B cell (primary cell): ENCODE results near the gene TTC23. TPM values are rescaled to one million over a fixed set of nuclear protein-coding genes. Genes with fewer than 3 reads are reported as not detected.

Experiments
- ATAC-seq: fragments of 200-7000 bp; cut with Tn5 transposase; one replicate; pipeline ENCODE4 v1.10.0; 2021; ENCODE audit warnings: low read depth, mild to moderate bottlenecking, moderate number of reproducible peaks, moderate library complexity
- CTCF ChIA-PET: fragments of 350-600 bp; sonication (Branson Sonifier 250); formaldehyde crosslinking; loops from one replicate; lab custom pipeline; 2021; ENCODE audit warnings: antibody characterized with exemption, inconsistent platforms; lab: Charles Lee
- POLR2A ChIA-PET: fragments of 350-600 bp; sonication (Branson Sonifier 250); formaldehyde crosslinking; loops from one replicate; lab custom pipeline; 2021; ENCODE audit warnings: antibody characterized with exemption; lab: Charles Lee
- DNase-seq: peaks from one replicate; pipeline ENCODE4 v3.0.0; 2013
- H2AFZ ChIP-seq: 2 replicates; pipeline ENCODE4 v1.6.1; 2012; ENCODE audit warnings: mild to moderate bottlenecking, low read depth, low read length; ENCODE audit not compliant: insufficient read depth, poor library complexity, severe bottlenecking
- H3K27ac ChIP-seq, 2 donors: 1 replicate in 1 of 2; 2 replicates in 1 of 2; pipeline ENCODE4 v1.5.1; 2012 to 2013; ENCODE audit warnings: low read length in 2 of 2, mild to moderate bottlenecking in 2 of 2, moderate library complexity in 1 of 2
- H3K27me3 ChIP-seq, 4 experiments: fragments of 200-600 bp in 1 of 4; sonication (generic) in 1 of 4; replicated peaks in 1 of 4; 1 replicate in 2 of 4; 2 replicates in 2 of 4; pipeline versions ENCODE4 v1.6.1 to v1.7.0; 2013 to 2016; ENCODE audit warnings: low read length in 3 of 4, mild to moderate bottlenecking in 2 of 4, mixed read lengths in 1 of 4, moderate library complexity in 1 of 4; ENCODE audit not compliant: insufficient read depth in 4 of 4, control insufficient read depth in 3 of 4; ENCODE audit errors: control extremely low read depth in 1 of 4
- H3K36me3 ChIP-seq, 2 experiments: replicated peaks in 1 of 2; 1 replicate in 1 of 2; 2 replicates in 1 of 2; pipeline versions ENCODE4 v1.6.1 to v1.7.1; 2013; ENCODE audit warnings: low read length in 1 of 2; ENCODE audit not compliant: insufficient read depth in 2 of 2, control insufficient read depth in 1 of 2; ENCODE audit errors: control extremely low read depth in 1 of 2, extremely low read depth in 1 of 2
- H3K4me1 ChIP-seq, 2 donors: fragments of 200-600 bp in 1 of 2; sonication (generic) in 1 of 2; 1 replicate in 1 of 2; 2 replicates in 1 of 2; pipeline versions ENCODE4 v1.5.1 to v1.6.1; 2013 to 2017; ENCODE audit warnings: low read length in 2 of 2; ENCODE audit not compliant: control insufficient read depth in 2 of 2, insufficient read depth in 2 of 2
- H3K4me2 ChIP-seq: replicated peaks from 2 replicates; pipeline ENCODE3; 2012; ENCODE audit warnings: mild to moderate bottlenecking, low read depth, low read length; ENCODE audit not compliant: poor library complexity, severe bottlenecking
- H3K4me3 ChIP-seq, 5 experiments: fragments of 200-600 bp in 1 of 5; sonication (generic) in 1 of 5; 1 replicate in 3 of 5; 2 replicates in 2 of 5; pipeline versions ENCODE4 v1.5.1 to v1.7.0; 2011 to 2016; ENCODE audit warnings: low read length in 4 of 5, mild to moderate bottlenecking in 4 of 5, low read depth in 2 of 5, control low read depth in 1 of 5, moderate library complexity in 1 of 5; ENCODE audit not compliant: insufficient read depth in 1 of 5; ENCODE audit errors: control extremely low read depth in 1 of 5, extremely low read depth in 1 of 5
- H3K79me2 ChIP-seq: fragments of 200-600 bp; sonication (generic); one replicate; pipeline ENCODE4 v1.6.0; 2016; ENCODE audit warnings: low read length; ENCODE audit not compliant: control insufficient read depth, insufficient read depth
- H3K9ac ChIP-seq: fragments of 200-600 bp; sonication (generic); 2 replicates; pipeline ENCODE4 v1.6.1; 2017; ENCODE audit warnings: mild to moderate bottlenecking, low read length, moderate library complexity
- H3K9me3 ChIP-seq, 3 donors: one replicate each; pipeline versions ENCODE4 v1.6.1 to v1.7.1; 2013; ENCODE audit warnings: low read length in 2 of 3; ENCODE audit not compliant: control insufficient read depth in 2 of 3, insufficient read depth in 1 of 3; ENCODE audit errors: control extremely low read depth in 1 of 3
- H4K20me1 ChIP-seq: 2 replicates; pipeline ENCODE4 v1.6.0; 2012; ENCODE audit warnings: mild to moderate bottlenecking, low read length; ENCODE audit not compliant: insufficient read depth, control insufficient read depth, poor library complexity, severe bottlenecking
- H3K27ac Mint-ChIP-seq: one replicate; pipeline ENCODE4 v1.8.0; 2021; ENCODE audit warnings: mixed read lengths
- H3K27me3 Mint-ChIP-seq: one replicate; pipeline ENCODE4 v1.8.0; 2021; ENCODE audit warnings: mixed read lengths
- H3K4me1 Mint-ChIP-seq: one replicate; pipeline ENCODE4 v1.8.0; 2021; ENCODE audit warnings: mixed read lengths
- H3K4me3 Mint-ChIP-seq: one replicate; pipeline ENCODE4 v1.8.0; 2021; ENCODE audit warnings: mixed read lengths
- H3K9me3 Mint-ChIP-seq: one replicate; pipeline ENCODE4 v1.8.0; 2022; ENCODE audit warnings: mixed read lengths; ENCODE audit not compliant: insufficient read depth
- CTCF ChIP-seq: fragments of 200-600 bp; IDR thresholded peaks from one replicate; pipeline ENCODE4 v1.8.0; 2022; ENCODE audit warnings: antibody characterized with exemption, mild to moderate bottlenecking
- EZH2 ChIP-seq: IDR thresholded peaks from 2 replicates; pipeline ENCODE4 v1.6.1; 2012; ENCODE audit warnings: borderline replicate concordance, low read depth, mild to moderate bottlenecking, moderate library complexity, low read length; ENCODE audit not compliant: insufficient read depth, poor library complexity, severe bottlenecking
- WGBS: methylation state at CpG from one replicate; pipeline ENCODE4 v1.1.5; 2013; ENCODE audit warnings: missing lambda C conversion rate; ENCODE audit not compliant: insufficient coverage; 5-methylcytosine and 5-hydroxymethylcytosine counted together
- intact Hi-C: fragments of 100-400 bp; cut with micrococcal nuclease; formaldehyde crosslinking; loops from one replicate; pipeline ENCODE4 v1.10.0; 2022
- polyA plus RNA-seq: library from polyadenylated mRNA; depleted of rRNA; stranded (reverse); fragments of >200 nt; gene quantifications from 2 replicates; pipeline ENCODE4 v1.2.3, GENCODE V29; 2012
- total RNA-seq, 2 donors: library from RNA; stranded (reverse); fragments of 120-200 nt in 1 of 2; gene quantifications; 1 replicate in 1 of 2; 2 replicates in 1 of 2; pipeline versions ENCODE4 v1.2.3 to v1.2.4, GENCODE V29; 2013 to 2022

TTC23 gene
- total and polyA plus RNA-seq, 2 donors (not counting 1 experiment from before 2014, with no cell fraction given): 0.15 to 1.9 TPM

- ChIA-PET POLR2A (no interaction called here), CTCF (no interaction called here)
- DNase-seq (no peak), ATAC-seq (no peak)
- Mint-ChIP-seq H3K27me3 (no peaks in the 10 kb centered on the region), H3K27ac (no peak overlapping the region), H3K9me3 (no peaks in the 10 kb centered on the region), H3K4me1 (no peaks in the 10 kb centered on the region), H3K4me3 (no peak overlapping the region)
- intact Hi-C loops: loop anchor here (10.0 kb wide), 1 partner anchor 817 kb away; no protein-coding TSS in a partner anchor
- Histone ChIP-seq H3K4me2 (no peak overlapping the region), H4K20me1 (no peaks in the 10 kb centered on the region), H2AFZ (no peak overlapping the region), H3K27ac (no peak overlapping the region), H3K36me3 (no peaks in the 10 kb centered on the region), H3K9ac (no peak overlapping the region), H3K9me3 (peaks cover 0 to 7% (median 0%) of the 10 kb centered on the region in 3 donors), H3K4me1 (no peaks in the 10 kb centered on the region), H3K4me3 (no peak overlapping the region), H3K79me2 (no peaks in the 10 kb centered on the region), H3K27me3 (no peaks in the 10 kb centered on the region)
- TF ChIP-seq CTCF (no peak), EZH2 (no peak)
Observed at GRCh38 chr15:99187936-99188335, 61.4 kb downstream of the TTC23 start.

GRCh38 chr15:99185414-99186130, 63.8 kb downstream of the TTC23 start:
- intact Hi-C loops: loop anchor here (10.0 kb wide), 1 partner anchor 819 kb away; no protein-coding TSS in a partner anchor
- Histone ChIP-seq H3K4me1 (no peaks in the 10 kb centered on the region), H3K27ac (no peak overlapping the region), H3K27me3 (no peaks in the 10 kb centered on the region), H3K9me3 (no peaks in the 10 kb centered on the region), H3K79me2 (no peaks in the 10 kb centered on the region), H4K20me1 (no peaks in the 10 kb centered on the region), H2AFZ (no peak overlapping the region), H3K4me2 (no peak overlapping the region), H3K36me3 (no peaks in the 10 kb centered on the region), H3K9ac (no peak overlapping the region), H3K4me3 (no peak overlapping the region)
- Mint-ChIP-seq H3K4me3 (no peak overlapping the region), H3K27ac (no peak overlapping the region), H3K4me1 (no peaks in the 10 kb centered on the region), H3K9me3 (no peaks in the 10 kb centered on the region), H3K27me3 (no peaks in the 10 kb centered on the region)
- no CpG with 5 or more reads among the region's 4 CpGs for WGBS
- ATAC-seq (no peak), DNase-seq (no peak)
- no peak for TF ChIP-seq EZH2
- TF ChIP-seq CTCF: no peak
- CTCF ChIA-PET: interaction anchor here (1.4 kb wide), 1 partner anchor 9 kb away, joined by 3 read pairs; no protein-coding TSS in a partner anchor
- POLR2A ChIA-PET: no interaction called here
